GM23338 (cell line): ENCODE measurements around the gene RPS6KC1. TPM values are rescaled to one million over a fixed set of nuclear protein-coding genes. Genes with fewer than 3 reads are reported as not detected.

Experiments used
- ATAC-seq: fragments of 200-7000 bp; cut with Tn5 transposase; 3 replicates; pipeline ENCODE4 v1.9.1; 2020
- DNase-seq: peaks from one replicate; pipeline ENCODE4 v3.0.0-alpha.2; 2015; ENCODE audit warnings: low spot score
- H2AFZ ChIP-seq: fragments of 200-600 bp; sonication (generic); 2 replicates; pipeline ENCODE4 v1.8.0; 2016; ENCODE audit warnings: antibody characterized with exemption, mild to moderate bottlenecking, moderate library complexity
- H3F3A ChIP-seq: fragments of 200-600 bp; sonication (generic); replicated peaks from 2 replicates; pipeline ENCODE4 v1.8.0; 2017; ENCODE audit warnings: antibody characterized with exemption, mixed run types, low read depth
- H3K27ac ChIP-seq: fragments of 200-600 bp; sonication (generic); 2 replicates; pipeline ENCODE4 v1.6.1; 2016; ENCODE audit warnings: low read depth
- H3K27me3 ChIP-seq: fragments of 200-600 bp; sonication (generic); 2 replicates; pipeline ENCODE4 v1.8.0; 2016; ENCODE audit warnings: mild to moderate bottlenecking, mixed run types, moderate library complexity; ENCODE audit not compliant: insufficient read depth
- H3K36me3 ChIP-seq: fragments of 200-600 bp; sonication (generic); 2 replicates; pipeline ENCODE4 v1.8.0; 2016; ENCODE audit warnings: mild to moderate bottlenecking; ENCODE audit not compliant: insufficient read depth
- H3K4me1 ChIP-seq: fragments of 200-600 bp; sonication (generic); 2 replicates; pipeline ENCODE4 v1.8.0; 2016; ENCODE audit warnings: mild to moderate bottlenecking, moderate library complexity; ENCODE audit not compliant: insufficient read depth
- H3K4me2 ChIP-seq: fragments of 200-600 bp; sonication (generic); 2 replicates; pipeline ENCODE4 v1.7.1; 2017; ENCODE audit warnings: mixed run types
- H3K4me3 ChIP-seq: fragments of 200-600 bp; sonication (generic); 2 replicates; pipeline ENCODE4 v1.6.1; 2016; ENCODE audit warnings: mixed run types
- H3K79me2 ChIP-seq: fragments of 200-600 bp; sonication (generic); replicated peaks from 2 replicates; pipeline ENCODE4 v1.8.0; 2017; ENCODE audit warnings: mild to moderate bottlenecking; ENCODE audit not compliant: insufficient read depth
- H3K9me2 ChIP-seq: fragments of 200-600 bp; sonication (generic); 2 replicates; pipeline ENCODE4 v1.8.0; 2017; ENCODE audit not compliant: insufficient read depth
- H4K20me1 ChIP-seq: fragments of 200-600 bp; sonication (generic); replicated peaks from 2 replicates; pipeline ENCODE4 v1.8.0; 2017; ENCODE audit warnings: mild to moderate bottlenecking; ENCODE audit not compliant: insufficient read depth
- H3K27ac Mint-ChIP-seq: 2 replicates; pipeline ENCODE4 v1.8.0; 2020; ENCODE audit warnings: inconsistent platforms, mild to moderate bottlenecking, moderate library complexity, mixed read lengths
- H3K27me3 Mint-ChIP-seq: 3 replicates; pipeline ENCODE4 v1.8.0; 2022; ENCODE audit warnings: low read depth, mild to moderate bottlenecking, moderate library complexity, mixed read lengths, inconsistent platforms; ENCODE audit not compliant: insufficient read depth, poor library complexity
- H3K36me3 Mint-ChIP-seq: 3 replicates; pipeline ENCODE4 v1.8.0; 2021; ENCODE audit warnings: low read depth, mild to moderate bottlenecking, inconsistent platforms, moderate library complexity, mixed read lengths
- H3K4me1 Mint-ChIP-seq: 3 replicates; pipeline ENCODE4 v1.8.0; 2020; ENCODE audit warnings: mild to moderate bottlenecking, inconsistent platforms, mixed read lengths
- H3K4me3 Mint-ChIP-seq: 3 replicates; pipeline ENCODE4 v1.8.0; 2021; ENCODE audit warnings: moderate library complexity, mild to moderate bottlenecking, inconsistent platforms, mixed read lengths
- H3K9me3 Mint-ChIP-seq: 3 replicates; pipeline ENCODE4 v1.8.0; 2020; ENCODE audit warnings: moderate library complexity, mild to moderate bottlenecking, inconsistent platforms, mixed read lengths
- CTCF ChIP-seq, 2 experiments: fragments of 200-600 bp in 1 of 2; sonication (generic) in 1 of 2; conservative IDR thresholded peaks; 2 replicates each; pipeline versions ENCODE4 v1.5.1 to v1.6.1; 2016 to 2017; ENCODE audit warnings: antibody characterized with exemption in 2 of 2, low read depth in 2 of 2, mild to moderate bottlenecking in 2 of 2, moderate library complexity in 1 of 2
- ETS1 ChIP-seq: IDR thresholded peaks from 2 replicates; pipeline ENCODE4 v1.6.1; 2016; ENCODE audit warnings: antibody characterized with exemption
- EZH2 ChIP-seq: fragments of 200-600 bp; sonication (generic); IDR thresholded peaks from one replicate; pipeline ENCODE4 v1.8.0; 2017; ENCODE audit warnings: antibody characterized with exemption, mild to moderate bottlenecking, low read depth; ENCODE audit not compliant: unreplicated experiment
- EZH2phosphoT487 ChIP-seq: fragments of 200-600 bp; sonication (generic); IDR thresholded peaks from one replicate; pipeline ENCODE4 v1.8.1; 2018; ENCODE audit warnings: antibody characterized with exemption; ENCODE audit not compliant: unreplicated experiment
- JUNB ChIP-seq: IDR thresholded peaks from one replicate; pipeline ENCODE4 v1.6.1; 2016; ENCODE audit warnings: antibody characterized with exemption; ENCODE audit not compliant: unreplicated experiment
- NANOG ChIP-seq: IDR thresholded peaks from 2 replicates; pipeline ENCODE4 v1.6.1; 2016; ENCODE audit warnings: antibody characterized with exemption, borderline replicate concordance
- POLR2AphosphoS5 ChIP-seq: IDR thresholded peaks from 2 replicates; pipeline ENCODE4 v1.6.1; 2016; ENCODE audit warnings: antibody characterized with exemption, low read depth
- REST ChIP-seq: IDR thresholded peaks from one replicate; pipeline ENCODE4 v1.6.1; 2018; ENCODE audit warnings: antibody characterized with exemption; ENCODE audit not compliant: unreplicated experiment
- ZNF114 ChIP-seq: fragments of 250-450 bp; sonication (Bioruptor Pico); IDR thresholded peaks from 2 replicates; pipeline ENCODE4 v1.5.0; 2020; ENCODE audit warnings: mild to moderate bottlenecking, moderate library complexity
- ZNF331 ChIP-seq: fragments of 250-450 bp; sonication (Bioruptor Pico); IDR thresholded peaks from 2 replicates; pipeline ENCODE4 v1.5.0; 2020; ENCODE audit warnings: low read depth, mild to moderate bottlenecking, moderate library complexity
- polyA plus RNA-seq: library from polyadenylated mRNA; unstranded; fragments of >200 nt; fragmentation: Nextera tagmentation; extraction: Ambion mirVana; gene quantifications from 2 replicates; pipeline ENCODE4 v1.2.1, GENCODE V29; 2016
- total RNA-seq: library from RNA; depleted of rRNA; stranded (reverse); fragments of >200 nt; shearing (Covaris generic); gene quantifications from 2 replicates; pipeline ENCODE4 v1.2.3, GENCODE V29; 2014

Gene RPS6KC1
- total and polyA plus RNA-seq, 2 experiments from 2014 or later = 7.9 to 24.9 TPM

GRCh38 chr1:213162338-213162737, 111.3 kb downstream of the RPS6KC1 start (continued):
- TF ChIP-seq ETS1 (no peak), NANOG (no peak)

GRCh38 chr1:213162862-213163261, 111.8 kb downstream of the RPS6KC1 start:
- no peak for TF ChIP-seq ZNF114 (CRISPR knock-in tag)
- TF ChIP-seq ETS1 = no peak
- no peak for TF ChIP-seq EZH2phosphoT487
- H4K20me1 ChIP-seq = no peaks in the 10 kb centered on the region
- H2AFZ ChIP-seq = no peak overlapping the region
- H3K79me2 ChIP-seq = no peaks in the 10 kb centered on the region
- H3K27me3 ChIP-seq = no peaks in the 10 kb centered on the region
- Mint-ChIP-seq H3K27ac (no peak overlapping the region), H3K36me3 (peaks cover 6% of the 10 kb centered on the region; the same call in 1 of the 3 replicates), H3K4me3 (no peak overlapping the region), H3K9me3 (peaks cover 4% of the 10 kb centered on the region; the same call in 1 of the 3 replicates), H3K4me1 (no peaks in the 10 kb centered on the region), H3K27me3 (peaks cover 2% of the 10 kb centered on the region)
- H3K4me2 ChIP-seq = no peak overlapping the region
- ATAC-seq (no peak), DNase-seq (no peak)
- H3K36me3 ChIP-seq = no peaks in the 10 kb centered on the region
- H3K9me2 ChIP-seq = no peaks in the 10 kb centered on the region
- no peaks in the 10 kb centered on the region for H3F3A ChIP-seq
- H3K27ac ChIP-seq = no peak overlapping the region
- H3K4me1 ChIP-seq = no peaks in the 10 kb centered on the region
- H3K4me3 ChIP-seq = no peak overlapping the region

GRCh38 chr1:213163278-213163711, 112.3 kb downstream of the RPS6KC1 start:
- Histone ChIP-seq H3K9me2 (no peaks in the 10 kb centered on the region), H4K20me1 (no peaks in the 10 kb centered on the region), H3K27ac (no peak overlapping the region), H3K4me1 (no peaks in the 10 kb centered on the region), H3K36me3 (no peaks in the 10 kb centered on the region), H3K27me3 (no peaks in the 10 kb centered on the region), H3K79me2 (no peaks in the 10 kb centered on the region), H2AFZ (no peak overlapping the region), H3F3A (no peaks in the 10 kb centered on the region), H3K4me2 (no peak overlapping the region), H3K4me3 (no peak overlapping the region)
- no peak overlapping the region for H3K4me3 Mint-ChIP-seq
- peaks cover 2% of the 10 kb centered on the region for H3K27me3 Mint-ChIP-seq
- no peak overlapping the region for H3K27ac Mint-ChIP-seq
- H3K9me3 Mint-ChIP-seq = peaks cover 4% of the 10 kb centered on the region; the same call in 1 of the 3 replicates
- peaks cover 6% of the 10 kb centered on the region; the same call in 1 of the 3 replicates for H3K36me3 Mint-ChIP-seq
- ATAC-seq (no peak), DNase-seq (no peak)
- no peaks in the 10 kb centered on the region for H3K4me1 Mint-ChIP-seq
- TF ChIP-seq NANOG (no peak), REST (no peak), ZNF331 (CRISPR knock-in tag) (no peak), ETS1 (no peak), ZNF114 (CRISPR knock-in tag) (no peak), EZH2 (no peak), CTCF (conservative IDR thresholded peaks at IDR 0.05; ENCODE audit: low read depth in 2 of 2) (no peak), POLR2AphosphoS5 (no peak), EZH2phosphoT487 (no peak), JUNB (no peak)
